IPS DF 4.7 (cell line): ENCODE measurements around the gene HTR1E.
"Not testable (repeated sequence)": the region's sequence is repeated elsewhere in the genome, so short reads cannot be mapped to it uniquely, and the experiment has no call there.

Source experiments
- DNase-seq: peaks from one replicate; pipeline ENCODE4 v3.0.0-alpha.2; 2013; ENCODE audit warnings: low spot score; ENCODE audit errors: extremely low read depth

The HTR1E gene, protein sequence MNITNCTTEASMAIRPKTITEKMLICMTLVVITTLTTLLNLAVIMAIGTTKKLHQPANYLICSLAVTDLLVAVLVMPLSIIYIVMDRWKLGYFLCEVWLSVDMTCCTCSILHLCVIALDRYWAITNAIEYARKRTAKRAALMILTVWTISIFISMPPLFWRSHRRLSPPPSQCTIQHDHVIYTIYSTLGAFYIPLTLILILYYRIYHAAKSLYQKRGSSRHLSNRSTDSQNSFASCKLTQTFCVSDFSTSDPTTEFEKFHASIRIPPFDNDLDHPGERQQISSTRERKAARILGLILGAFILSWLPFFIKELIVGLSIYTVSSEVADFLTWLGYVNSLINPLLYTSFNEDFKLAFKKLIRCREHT

GRCh38 chr6:86937219-86938079 is at the start of gene HTR1E:
TSS of gene HTR1E (plus strand) at chr6:86937528. CDS start at chr6:87015335, 77,807 bp downstream.
- DNase-seq: peak; percentile 75

GRCh38 chr6:86888301-86888700 is 49.0 kb upstream of the HTR1E start:
- no peak for DNase-seq

- not testable (repeated sequence) for DNase-seq
Measured at GRCh38 chr6:86897265-86897664, 40.1 kb upstream of the HTR1E start.

DNA sequence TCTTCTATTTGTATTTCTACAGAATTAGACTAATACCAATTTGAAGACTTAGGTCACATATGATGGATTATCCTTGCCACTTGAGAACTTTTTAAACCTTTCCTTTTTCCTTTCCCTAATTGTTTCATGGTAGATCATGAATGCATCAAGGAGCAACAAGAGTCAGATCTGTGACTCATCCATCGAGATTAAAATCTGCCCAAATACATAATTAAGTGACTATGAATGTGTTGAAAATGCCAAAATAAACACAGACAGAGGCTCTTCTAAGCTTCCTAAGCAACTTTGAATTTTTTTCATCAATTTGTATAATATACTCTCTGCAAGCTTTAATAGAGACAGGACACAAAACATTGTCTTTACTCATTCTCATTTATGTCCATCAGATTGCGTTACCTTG is 23.5 kb upstream of the HTR1E start:
- DNase-seq: no peak

DNA sequence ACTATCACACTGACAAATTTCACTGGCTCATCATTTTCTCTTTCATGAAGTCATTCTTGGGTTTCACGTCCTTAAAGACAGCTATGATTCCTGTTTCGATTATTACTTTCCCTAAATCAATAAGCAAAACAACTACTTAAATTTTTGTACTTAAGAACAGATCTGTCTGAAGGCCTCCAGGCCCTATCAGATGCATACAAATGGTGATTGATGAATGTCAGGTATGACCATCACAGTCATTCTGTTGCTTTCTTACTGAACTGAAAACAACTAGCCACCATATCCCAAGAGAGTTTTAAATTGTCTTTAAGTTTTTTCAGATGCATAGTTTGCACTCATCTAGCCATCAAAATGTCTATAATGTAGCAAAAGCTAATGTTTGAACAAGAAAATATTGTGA is 20.9 kb upstream of the HTR1E start:
- DNase-seq: no peak

GRCh38 chr6:86927138-86927537 is 10.2 kb upstream of the HTR1E start:
- DNase-seq: not testable (repeated sequence)

GRCh38 chr6:86927859-86928258 is 9.5 kb upstream of the HTR1E start:
- not testable (repeated sequence) for DNase-seq

DNA sequence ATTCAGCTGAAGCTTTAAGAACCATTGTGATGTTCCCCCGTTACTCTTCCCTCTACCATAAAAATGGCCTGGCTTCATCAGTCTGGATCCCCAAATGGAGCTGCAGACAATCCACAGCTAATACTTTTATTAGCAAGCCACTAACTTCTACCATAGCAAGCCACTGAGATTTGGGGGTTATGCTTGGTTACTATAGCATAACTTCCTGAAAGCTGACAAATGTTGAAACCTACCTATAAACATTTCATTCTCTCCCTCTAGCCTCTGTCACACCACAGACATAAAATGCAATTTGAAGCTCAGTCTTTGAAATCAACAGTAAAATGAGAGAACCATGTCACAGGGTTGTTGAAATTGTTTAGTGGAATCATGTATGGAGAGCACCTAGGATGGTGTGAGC is 3.0 kb upstream of the HTR1E start:
- DNase-seq: no peak

DNA sequence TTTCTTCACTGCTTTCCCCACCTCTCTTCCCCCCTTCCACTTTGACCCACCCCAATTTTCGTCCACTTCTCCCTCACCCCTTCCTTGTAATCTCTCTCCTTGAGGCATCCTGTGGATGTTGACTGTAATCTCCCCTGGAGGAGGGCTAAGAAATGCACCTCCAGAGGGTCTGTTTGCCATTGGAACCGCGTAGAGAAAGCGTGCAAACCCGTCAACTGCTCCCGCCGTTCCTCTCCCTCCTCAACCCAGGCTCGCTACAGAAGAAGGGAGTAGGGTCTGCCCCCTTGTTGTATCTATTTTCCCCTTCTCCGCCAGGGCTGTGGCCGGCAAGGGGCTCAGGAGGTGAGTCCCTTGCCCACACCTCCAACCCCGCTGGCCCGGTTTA is 502 bp upstream of the HTR1E start:
- no peak for DNase-seq

DNA sequence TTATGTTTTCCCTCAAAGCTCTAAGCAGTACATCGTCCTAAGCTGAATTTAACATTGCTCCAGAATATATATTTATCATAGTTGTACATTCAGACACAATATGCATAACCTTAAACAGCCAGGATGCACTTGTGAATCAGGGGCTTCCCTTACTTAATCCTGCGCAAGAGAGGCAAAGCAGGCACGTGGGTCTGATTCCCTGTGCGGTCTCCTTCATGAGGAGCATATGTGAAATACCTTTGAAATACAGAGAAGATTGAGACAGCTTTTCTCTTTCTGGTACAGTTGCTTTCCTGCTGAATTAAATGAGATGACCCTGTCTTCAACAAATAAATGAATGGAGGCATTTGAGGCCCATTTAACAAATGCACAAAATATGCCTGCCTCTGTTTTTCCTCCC is 1.5 kb downstream of the HTR1E start:
- DNase-seq: no peak

- DNase-seq: no peak
Measured at GRCh38 chr6:86941461-86941860, 4.1 kb downstream of the HTR1E start.

GRCh38 chr6:86942769-86943516 is 5.6 kb downstream of the HTR1E start:
- DNase-seq: no peak

- no peak for DNase-seq
Measured at GRCh38 chr6:86943819-86944407, 6.6 kb downstream of the HTR1E start.

DNA sequence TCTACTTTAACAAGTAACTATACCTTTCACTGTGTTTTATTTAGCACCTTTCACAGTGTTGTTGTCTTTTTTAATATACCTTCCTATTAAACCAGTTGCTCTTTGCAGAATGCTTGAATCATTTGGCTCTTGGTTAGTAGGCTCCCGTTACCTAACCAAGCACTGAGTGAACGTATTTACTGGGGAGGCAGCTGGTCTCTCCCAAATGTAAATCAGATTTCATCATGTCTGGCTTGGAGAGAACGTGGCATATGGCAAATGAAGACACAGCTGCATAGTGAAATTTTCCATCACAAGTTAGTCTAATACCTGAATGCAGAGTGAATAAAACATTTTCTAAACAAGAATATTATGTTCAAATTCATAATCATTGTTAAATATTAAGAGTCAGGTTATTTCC is 12.4 kb downstream of the HTR1E start:
- DNase-seq: no peak

- no peak for DNase-seq
Measured at GRCh38 chr6:86952991-86953390, 15.7 kb downstream of the HTR1E start.

DNA sequence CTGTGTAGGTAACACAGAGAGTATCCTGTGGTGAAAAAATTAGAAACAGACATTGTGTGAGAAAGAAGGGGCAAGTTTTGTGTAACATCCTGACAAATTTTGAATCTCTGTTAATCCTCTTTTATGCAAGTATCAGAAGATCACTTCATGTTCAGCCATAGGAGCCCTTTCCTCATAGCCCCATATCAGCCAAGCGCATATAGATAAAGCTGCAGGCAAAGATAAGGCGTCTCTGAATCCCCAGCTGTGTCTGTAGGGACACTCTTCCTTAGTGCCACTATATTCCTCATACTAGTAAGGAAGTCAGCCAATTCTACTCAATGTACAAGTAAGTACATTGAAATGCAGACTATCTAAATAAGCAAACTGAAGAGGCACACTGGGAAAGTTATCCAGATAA is 22.3 kb downstream of the HTR1E start:
- no peak for DNase-seq

GRCh38 chr6:86961455-86962200 is 24.3 kb downstream of the HTR1E start:
- DNase-seq: no peak

DNA sequence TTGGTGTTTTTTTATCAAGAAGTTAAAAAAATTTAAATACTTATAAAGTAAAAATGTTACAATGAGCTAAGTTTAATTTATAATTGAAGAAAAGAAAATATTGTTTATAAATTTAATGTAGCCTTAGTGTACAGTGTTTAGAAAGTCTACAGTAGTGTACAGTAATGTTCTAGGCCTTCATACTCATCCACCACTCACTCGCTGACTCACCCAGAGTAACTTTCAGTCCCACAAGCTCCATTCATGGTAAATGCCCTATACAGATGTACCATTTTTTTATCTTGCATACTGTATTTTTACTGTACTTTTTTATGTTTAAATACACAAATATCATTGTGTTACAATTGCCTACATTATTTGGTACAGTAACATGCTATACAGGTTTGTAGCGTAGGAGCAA is 26.0 kb downstream of the HTR1E start:
- no peak for DNase-seq

DNA sequence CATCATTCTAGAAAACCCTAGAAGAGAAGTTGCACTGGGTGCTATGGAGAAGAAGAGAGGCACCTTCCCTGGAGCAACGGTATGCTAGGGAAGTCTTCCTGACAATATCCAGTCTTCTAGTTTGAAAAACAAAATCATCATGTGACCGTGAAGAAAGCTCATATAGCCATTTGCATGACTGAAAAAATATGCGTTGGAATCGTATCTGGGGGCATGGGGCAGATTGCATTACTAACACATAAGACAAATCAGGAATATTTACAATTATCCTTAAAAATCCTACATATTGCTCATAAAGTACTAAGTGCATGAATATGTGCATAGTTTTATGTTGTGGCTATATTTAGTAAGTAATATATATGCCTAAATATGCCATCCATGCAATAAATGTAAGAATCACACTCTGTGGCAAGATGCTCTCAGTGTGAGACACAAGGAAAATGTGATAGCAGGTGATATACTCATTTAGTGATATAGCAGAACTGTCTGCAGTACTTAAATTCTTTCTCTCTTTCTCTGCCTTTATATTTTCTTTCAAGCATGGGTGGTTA is 26.8 kb downstream of the HTR1E start:
- no peak for DNase-seq

DNA sequence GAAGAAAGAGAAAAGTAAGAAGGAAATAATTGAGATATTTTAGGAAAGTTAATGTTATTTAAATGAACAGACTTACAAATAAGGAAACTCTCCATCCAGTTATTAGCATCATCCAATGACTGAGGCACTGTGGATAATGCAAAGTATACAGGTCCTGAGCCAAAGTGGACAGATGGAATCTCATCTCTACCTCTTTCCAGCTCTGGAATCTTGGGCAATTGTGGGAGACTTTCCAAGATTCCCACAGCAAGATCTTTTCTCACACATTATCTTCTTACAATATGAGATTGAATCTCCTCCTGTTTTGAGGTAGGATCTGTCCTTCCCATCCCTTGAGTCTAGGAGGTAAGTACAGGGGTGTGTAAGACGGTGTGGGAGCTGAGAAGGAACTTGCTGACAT is 28.9 kb downstream of the HTR1E start:
- DNase-seq: no peak

GRCh38 chr6:86969573-86969972 is 32.2 kb downstream of the HTR1E start:
- no peak for DNase-seq
